GM20431 (cell line): ENCODE data around the gene SMCP.

Source experiments
- in situ Hi-C: fragments of 300-500 bp; cut with MseI, MboI; formaldehyde crosslinking; loops from one replicate; pipeline ENCODE4 v1.15.0; 2020; ENCODE audit warnings: low sequenced_read_pairs; ENCODE audit not compliant: unreplicated experiment

The SMCP gene

GRCh38 chr1:152884966-152885624 lies 7.0 kb downstream of the SMCP start:
- in situ Hi-C loops = no loop called here

GRCh38 chr1:152886085-152886484 lies 8.0 kb downstream of the SMCP start:
- in situ Hi-C loops = no loop called here

GRCh38 chr1:152886758-152887409 lies 8.8 kb downstream of the SMCP start:
- in situ Hi-C loops = no loop called here

- in situ Hi-C loops = no loop called here
Observed at GRCh38 chr1:152888126-152888525, 10.0 kb downstream of the SMCP start.

- in situ Hi-C loops = no loop called here
Observed at GRCh38 chr1:152899027-152899426, 20.9 kb downstream of the SMCP start.

- in situ Hi-C loops = no loop called here
Observed at GRCh38 chr1:152899883-152900282, 21.8 kb downstream of the SMCP start.

GRCh38 chr1:152901631-152902030 lies 23.5 kb downstream of the SMCP start:
- in situ Hi-C loops = no loop called here

- in situ Hi-C loops = no loop called here
Observed at GRCh38 chr1:152902636-152903035, 24.5 kb downstream of the SMCP start.

- in situ Hi-C loops = no loop called here
Observed at GRCh38 chr1:152904688-152905440, 26.7 kb downstream of the SMCP start.

- in situ Hi-C loops = no loop called here
Observed at GRCh38 chr1:152906023-152906565, 28.0 kb downstream of the SMCP start.

- in situ Hi-C loops = no loop called here
Observed at GRCh38 chr1:152907686-152908601, 29.8 kb downstream of the SMCP start, which contains the start of gene IVL. Gene IVL, plus strand, starts transcription at chr1:152908546. Its CDS starts 1,252 bp downstream, at chr1:152909798.

- in situ Hi-C loops = no loop called here
Observed at GRCh38 chr1:152909206-152909605, 31.1 kb downstream of the SMCP start.

GRCh38 chr1:152912471-152912870 lies 34.3 kb downstream of the SMCP start:
- in situ Hi-C loops = no loop called here

- in situ Hi-C loops = no loop called here
Observed at GRCh38 chr1:152912900-152913299, 34.8 kb downstream of the SMCP start.

- in situ Hi-C loops = no loop called here
Observed at GRCh38 chr1:152917794-152918193, 39.7 kb downstream of the SMCP start.

GRCh38 chr1:152919071-152919470 lies 40.9 kb downstream of the SMCP start:
- in situ Hi-C loops = no loop called here

- in situ Hi-C loops = no loop called here
Observed at GRCh38 chr1:152924191-152924590, 46.1 kb downstream of the SMCP start.

GRCh38 chr1:152926091-152926490 lies 48.0 kb downstream of the SMCP start:
- in situ Hi-C loops = no loop called here

GRCh38 chr1:152928671-152929070 lies 50.5 kb downstream of the SMCP start:
- in situ Hi-C loops = no loop called here
